HUES48 (cell line): ENCODE measurements around the gene KIF3A.

ENCODE experiments used
- H3K27ac ChIP-seq: one replicate; pipeline ENCODE4 v1.7.0; 2013; ENCODE audit warnings: low read depth, low read length, inconsistent platforms
- H3K27me3 ChIP-seq: 2 replicates; pipeline ENCODE4 v1.6.1; 2013; ENCODE audit warnings: mild to moderate bottlenecking, low read length; ENCODE audit not compliant: control insufficient read depth, insufficient read depth
- H3K36me3 ChIP-seq: 2 replicates; pipeline ENCODE4 v1.6.1; 2013; ENCODE audit warnings: low read length; ENCODE audit not compliant: control insufficient read depth, insufficient read depth
- H3K4me1 ChIP-seq: 2 replicates; pipeline ENCODE4 v1.6.1; 2013; ENCODE audit warnings: mild to moderate bottlenecking, low read length; ENCODE audit not compliant: control insufficient read depth, insufficient read depth
- H3K4me3 ChIP-seq: 2 replicates; pipeline ENCODE4 v1.5.1; 2013; ENCODE audit warnings: mild to moderate bottlenecking, low read depth, low read length
- H3K9ac ChIP-seq: 2 replicates; pipeline ENCODE4 v1.6.1; 2013; ENCODE audit warnings: mild to moderate bottlenecking, low read depth, low read length, moderate library complexity
- H3K9me3 ChIP-seq: 2 replicates; pipeline ENCODE4 v1.6.1; 2013; ENCODE audit warnings: low read length; ENCODE audit not compliant: control insufficient read depth, insufficient read depth

The KIF3A gene

DNA sequence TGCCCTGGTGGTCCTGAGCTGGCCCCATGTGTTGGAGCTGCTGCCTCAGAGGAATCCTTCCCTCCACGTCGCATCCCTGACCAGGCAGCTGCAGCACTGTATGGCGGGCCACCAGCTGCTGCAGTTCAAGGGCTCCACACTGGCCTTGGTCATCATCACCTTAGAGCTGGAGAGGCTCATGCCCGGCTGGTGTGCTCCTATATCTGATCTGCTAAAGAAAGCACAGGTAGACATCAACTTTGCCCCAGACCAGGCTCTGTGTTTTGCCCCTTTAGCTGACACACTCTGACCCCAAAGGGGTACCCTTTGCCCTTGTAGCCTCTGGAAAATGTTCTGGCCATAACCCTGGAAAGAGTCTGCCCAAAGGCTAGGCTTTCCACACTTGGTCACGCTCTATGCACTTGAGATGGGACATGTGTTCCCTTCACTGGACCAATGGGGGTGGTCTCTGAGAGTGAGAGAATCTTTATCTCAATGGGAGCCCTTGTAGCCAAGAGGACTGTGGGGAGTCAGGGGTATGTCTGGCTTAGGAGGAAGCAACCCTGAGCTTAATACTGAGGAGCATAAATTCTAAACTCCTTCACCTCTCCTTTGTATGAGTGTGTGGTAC, 14.7 kb upstream of the KIF3A start:
- peaks cover 36% of the 10 kb centered on the region for H3K27me3 ChIP-seq
- no peak overlapping the region for H3K4me3 ChIP-seq
- no peak overlapping the region for H3K27ac ChIP-seq
- H3K9me3 ChIP-seq, result no peaks in the 10 kb centered on the region
- no peak overlapping the region for H3K9ac ChIP-seq
- H3K36me3 ChIP-seq, result no peaks in the 10 kb centered on the region
- H3K4me1 ChIP-seq, result peaks cover 8% of the 10 kb centered on the region

DNA sequence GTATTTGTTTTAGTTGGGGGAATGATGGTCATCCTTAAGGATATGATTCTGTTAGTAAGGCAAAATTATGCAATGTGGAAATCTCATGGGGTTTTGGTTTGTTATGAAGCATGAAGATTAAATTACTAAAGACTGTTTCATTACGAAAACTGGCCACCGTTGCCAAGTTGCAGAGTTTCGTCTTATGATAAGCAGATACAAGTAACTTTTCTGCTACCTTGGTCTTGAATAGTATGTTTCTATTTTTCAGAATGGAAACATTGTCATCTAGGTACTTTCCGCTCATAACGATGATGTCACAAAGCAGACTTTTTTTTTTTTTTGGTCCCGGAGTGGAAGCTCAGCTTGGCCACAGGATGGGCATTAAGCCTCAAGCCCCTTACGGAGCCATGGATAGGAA, 14.1 kb upstream of the KIF3A start:
- no peak overlapping the region for H3K27ac ChIP-seq
- no peaks in the 10 kb centered on the region for H3K9me3 ChIP-seq
- H3K9ac ChIP-seq, result no peak overlapping the region
- H3K36me3 ChIP-seq, result no peaks in the 10 kb centered on the region
- peaks cover 43% of the 10 kb centered on the region for H3K27me3 ChIP-seq
- peaks cover 8% of the 10 kb centered on the region for H3K4me1 ChIP-seq
- no peak overlapping the region for H3K4me3 ChIP-seq

DNA sequence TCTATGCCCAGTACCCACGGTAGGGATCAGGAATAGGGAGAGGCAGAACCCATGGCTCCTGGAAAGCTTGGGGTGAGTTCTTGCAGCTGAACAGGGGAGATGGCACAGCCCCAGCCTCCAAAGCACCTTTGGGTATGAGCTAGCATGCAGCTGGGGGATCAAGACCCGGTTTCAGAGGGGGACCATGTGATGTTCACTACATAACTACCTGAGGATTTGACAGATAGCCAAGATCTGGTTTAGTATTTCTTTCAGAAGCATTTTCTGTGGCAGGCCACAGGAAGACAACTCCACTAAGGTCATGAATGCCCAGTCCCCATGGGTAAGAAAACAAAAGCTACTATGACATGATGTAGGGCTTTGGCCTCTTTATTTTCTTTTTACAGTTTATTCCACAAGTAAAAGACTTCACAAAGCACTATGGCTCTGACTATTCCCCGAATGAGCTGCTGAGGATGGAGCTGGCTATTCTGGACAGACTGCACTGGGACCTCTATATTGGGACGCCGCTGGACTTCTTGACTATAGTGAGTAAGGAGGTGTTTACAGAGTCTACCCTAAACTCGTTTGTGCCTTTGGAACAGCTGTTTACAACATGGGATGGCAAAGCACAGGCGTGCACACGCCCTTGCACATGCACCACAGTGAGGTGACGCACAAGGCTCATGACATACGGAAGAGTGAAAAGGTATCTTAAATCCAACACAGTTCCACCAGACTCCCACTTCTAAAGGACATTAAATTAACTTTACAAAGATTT, 13.3 kb upstream of the KIF3A start:
- Histone ChIP-seq H3K36me3 (no peaks in the 10 kb centered on the region), H3K4me3 (no peak overlapping the region), H3K27me3 (peaks cover 51% of the 10 kb centered on the region), H3K27ac (no peak overlapping the region), H3K4me1 (peaks cover 8% of the 10 kb centered on the region), H3K9me3 (no peaks in the 10 kb centered on the region), H3K9ac (no peak overlapping the region)

DNA sequence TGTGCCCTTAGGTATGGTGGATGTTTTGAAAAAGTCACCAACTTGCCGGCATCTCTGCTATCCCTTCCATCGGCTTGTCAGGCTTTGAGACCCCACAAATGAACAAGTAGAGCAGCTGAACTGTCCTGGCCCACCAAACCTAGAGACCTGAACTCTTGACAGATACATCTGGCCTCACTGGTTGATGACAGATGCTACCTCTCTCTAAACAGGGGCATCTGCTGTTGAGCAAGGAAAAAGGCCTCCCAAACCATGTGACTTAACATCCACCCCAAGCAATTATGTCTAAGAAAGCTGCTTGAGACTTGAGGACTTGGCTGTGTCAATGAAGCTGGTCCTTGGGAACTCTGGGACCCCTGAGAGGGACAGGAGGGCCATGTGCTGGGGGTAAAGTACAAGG, 12.2 kb upstream of the KIF3A start:
- no peaks in the 10 kb centered on the region for H3K9me3 ChIP-seq
- H3K27me3 ChIP-seq, result peaks cover 55% of the 10 kb centered on the region
- no peak overlapping the region for H3K27ac ChIP-seq
- H3K4me1 ChIP-seq, result peaks cover under 1% of the 10 kb centered on the region; the same call in 1 of the 2 replicates
- no peak overlapping the region for H3K9ac ChIP-seq
- H3K36me3 ChIP-seq, result no peaks in the 10 kb centered on the region
- no peak overlapping the region for H3K4me3 ChIP-seq

DNA sequence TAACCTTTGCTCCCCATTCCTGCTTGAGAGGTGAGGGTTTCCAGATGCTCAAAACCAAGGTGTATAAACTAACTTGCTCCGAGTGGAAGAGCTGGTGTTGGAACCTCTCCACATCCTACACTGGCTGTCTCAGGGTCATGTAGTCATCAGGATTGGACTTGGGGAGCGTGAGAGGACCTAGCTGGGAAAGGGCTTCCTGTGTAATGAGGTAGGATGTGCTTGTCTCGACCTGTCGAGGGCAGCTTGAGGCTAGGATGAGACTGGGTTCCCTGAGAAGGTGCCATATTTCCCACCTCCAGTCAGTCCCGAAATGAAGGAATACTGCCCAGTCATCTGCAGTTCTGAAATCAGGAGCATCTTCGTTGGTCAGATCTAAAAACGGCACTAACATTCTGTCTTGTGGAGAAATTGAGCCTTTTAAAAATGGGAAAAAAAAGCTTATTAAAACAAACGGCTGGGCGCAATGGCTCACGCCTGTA, 11.2 kb upstream of the KIF3A start:
- H3K4me1 ChIP-seq, result no peaks in the 10 kb centered on the region
- no peaks in the 10 kb centered on the region for H3K36me3 ChIP-seq
- no peaks in the 10 kb centered on the region for H3K9me3 ChIP-seq
- H3K27me3 ChIP-seq, result peaks cover 55% of the 10 kb centered on the region
- no peak overlapping the region for H3K4me3 ChIP-seq
- H3K9ac ChIP-seq, result no peak overlapping the region
- H3K27ac ChIP-seq, result no peak overlapping the region

DNA sequence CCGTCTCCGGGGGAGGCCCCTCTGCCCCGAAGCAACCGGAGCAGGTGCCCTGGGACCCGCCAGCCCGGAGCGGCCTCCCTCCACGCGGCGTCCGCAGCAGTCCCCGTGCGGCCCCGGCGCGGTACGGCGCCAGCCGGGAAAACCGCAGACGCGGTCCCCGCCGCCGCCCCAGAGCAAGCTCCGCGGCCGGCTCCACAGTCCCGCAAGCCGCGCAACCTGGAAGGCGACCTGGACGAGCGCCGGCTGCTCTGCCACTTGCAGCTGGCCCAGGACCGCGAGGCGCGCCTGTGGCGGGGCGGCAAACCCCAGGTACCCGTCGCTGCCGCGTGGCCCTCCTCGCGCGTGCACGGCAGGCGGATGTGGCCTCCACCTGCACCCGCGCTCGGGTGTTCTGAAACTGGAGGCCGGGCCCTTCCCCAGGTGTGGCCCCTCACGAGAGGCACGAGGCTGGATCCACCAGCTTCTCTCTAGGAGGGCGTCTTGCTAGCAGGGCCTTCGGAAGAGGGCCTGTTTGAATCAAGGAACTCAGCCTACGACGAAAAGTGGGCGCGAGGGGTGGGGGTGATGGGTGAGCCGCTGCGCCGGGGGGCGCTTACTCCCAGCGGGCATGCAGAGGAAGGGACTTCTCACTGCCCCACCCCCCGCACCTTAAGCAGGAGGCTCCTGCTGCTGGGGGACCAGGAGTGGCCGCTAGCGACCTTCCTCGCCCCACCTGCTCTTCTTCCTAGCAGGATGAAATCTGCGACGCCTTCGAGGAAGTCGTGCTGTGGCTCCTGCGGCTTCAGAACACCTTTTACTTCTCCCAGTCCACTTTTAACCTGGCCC, 10.5 kb upstream of the KIF3A start:
- Histone ChIP-seq H3K27ac (no peak overlapping the region), H3K27me3 (peaks cover 55% of the 10 kb centered on the region), H3K36me3 (no peaks in the 10 kb centered on the region), H3K9me3 (no peaks in the 10 kb centered on the region), H3K4me1 (no peaks in the 10 kb centered on the region), H3K4me3 (peak overlapping the region; percentile 62), H3K9ac (no peak overlapping the region)

DNA sequence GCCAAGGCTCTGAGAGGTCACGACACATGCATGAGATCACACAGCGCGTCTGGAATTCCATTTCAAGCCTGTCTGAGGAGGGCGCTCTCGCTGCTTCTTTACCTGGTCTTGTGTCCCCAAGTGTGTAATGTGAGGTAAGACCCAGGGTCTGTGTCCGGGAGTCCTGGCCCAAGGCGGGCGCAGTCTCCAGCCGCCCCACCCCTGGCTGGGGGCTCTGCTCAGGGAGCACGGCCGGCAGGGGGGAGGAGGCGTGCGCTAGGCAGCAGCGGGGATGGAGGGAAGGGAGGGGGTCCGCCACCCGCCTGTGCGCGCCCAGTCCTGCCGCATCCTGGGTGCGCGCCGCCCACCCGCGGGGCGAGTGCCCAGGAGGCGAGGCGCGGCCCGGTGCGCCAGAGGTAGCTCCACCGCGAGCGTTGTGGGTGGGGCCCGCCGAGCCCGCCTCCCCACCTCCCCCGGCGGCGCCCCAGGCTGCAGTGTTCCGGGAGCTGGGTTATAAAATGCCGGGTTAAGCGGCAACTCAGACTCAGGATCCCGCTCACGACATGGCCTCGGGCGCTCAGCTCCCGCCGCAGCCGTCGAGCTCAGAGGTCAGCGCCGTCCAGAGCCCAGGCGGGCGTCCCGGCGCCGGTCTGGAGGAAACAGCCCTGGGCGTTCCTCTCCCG, 9.7 kb upstream of the KIF3A start, which contains the start of gene CCNI2:
TSS of gene CCNI2 (plus strand) at position 473 of the 662 bp plus-strand sequence. CDS start at position 543, 70 bp downstream.
- H3K4me3 ChIP-seq, result peak within 1 kb of the TSS; percentile 62
- peaks cover 55% of the 10 kb centered on the region for H3K27me3 ChIP-seq
- H3K36me3 ChIP-seq, result no peaks in the 10 kb centered on the region
- no peaks in the 10 kb centered on the region for H3K9me3 ChIP-seq
- no peak within 1 kb of the TSS for H3K9ac ChIP-seq
- H3K4me1 ChIP-seq, result no peaks in the 10 kb centered on the region
- no peak within 1 kb of the TSS for H3K27ac ChIP-seq

DNA sequence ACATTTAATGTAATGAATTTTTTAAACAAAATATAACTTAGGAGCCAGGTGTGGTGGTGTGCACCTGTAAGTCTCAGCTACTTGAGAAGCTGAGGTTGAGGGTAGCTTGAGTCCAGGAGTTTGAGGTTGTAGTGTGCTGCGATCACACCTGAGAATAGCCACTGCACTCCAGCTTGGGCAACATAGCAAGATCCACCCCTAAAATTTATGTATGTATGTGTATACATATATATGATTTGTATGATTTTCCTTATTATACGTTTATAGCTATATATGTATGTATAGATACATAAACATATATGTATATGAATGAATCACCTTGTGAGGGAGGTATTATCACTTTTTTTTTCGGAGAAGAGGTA, 9.2 kb upstream of the KIF3A start:
- peaks cover 55% of the 10 kb centered on the region for H3K27me3 ChIP-seq
- H3K4me3 ChIP-seq, result peak overlapping the region; percentile 62; the same call in 1 of the 2 replicates
- no peaks in the 10 kb centered on the region for H3K36me3 ChIP-seq
- no peak overlapping the region for H3K9ac ChIP-seq
- H3K27ac ChIP-seq, result no peak overlapping the region
- H3K4me1 ChIP-seq, result no peaks in the 10 kb centered on the region
- no peaks in the 10 kb centered on the region for H3K9me3 ChIP-seq

DNA sequence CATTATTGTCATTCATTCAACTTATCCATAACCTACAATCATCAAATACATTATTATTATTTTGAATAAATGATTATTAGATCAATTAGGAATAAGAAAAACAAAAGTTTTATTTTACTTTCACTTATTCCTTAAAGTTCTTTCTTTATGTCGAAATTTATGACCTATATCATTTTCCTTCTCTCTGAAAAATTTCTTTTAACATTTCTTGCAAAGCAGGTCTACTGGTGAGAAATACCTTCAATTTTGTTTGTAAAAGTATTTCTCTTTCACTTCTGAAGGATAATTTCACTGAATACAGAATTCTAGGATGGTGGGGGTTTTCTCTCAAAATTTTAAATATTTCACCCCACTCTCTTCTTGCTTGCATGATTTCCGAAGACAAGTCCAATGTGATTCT, 7.3 kb upstream of the KIF3A start:
- Histone ChIP-seq H3K9ac (no peak overlapping the region), H3K4me1 (no peaks in the 10 kb centered on the region), H3K27ac (no peak overlapping the region), H3K4me3 (no peak overlapping the region), H3K27me3 (peaks cover 44% of the 10 kb centered on the region), H3K36me3 (no peaks in the 10 kb centered on the region), H3K9me3 (no peaks in the 10 kb centered on the region)

DNA sequence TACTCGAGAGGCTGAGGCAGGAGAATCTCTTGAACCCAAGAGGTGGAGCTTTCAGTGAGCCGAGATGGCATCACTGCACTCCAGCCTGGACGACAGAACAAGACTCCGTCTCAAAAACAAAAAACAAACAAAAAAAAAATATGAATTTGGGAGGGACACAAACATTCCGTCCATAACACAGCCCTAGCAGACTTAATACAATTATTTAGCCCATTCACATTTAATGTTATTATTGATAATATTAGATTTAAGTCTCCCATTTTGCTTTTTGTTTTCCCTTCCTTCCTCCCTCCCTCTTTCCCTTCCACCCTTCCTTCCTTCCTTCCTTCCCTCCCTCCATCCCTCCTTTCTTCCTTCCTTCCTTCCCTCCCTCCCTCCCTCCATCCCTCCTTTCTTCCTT, 5.3 kb upstream of the KIF3A start:
- peaks cover 24% of the 10 kb centered on the region for H3K27me3 ChIP-seq
- no peak overlapping the region for H3K9ac ChIP-seq
- no peaks in the 10 kb centered on the region for H3K36me3 ChIP-seq
- no peak overlapping the region for H3K4me3 ChIP-seq
- H3K9me3 ChIP-seq, result no peaks in the 10 kb centered on the region
- no peak overlapping the region for H3K27ac ChIP-seq
- no peaks in the 10 kb centered on the region for H3K4me1 ChIP-seq
